ENCODE results near the gene HOXB6.

HOXB6 gene

DNA sequence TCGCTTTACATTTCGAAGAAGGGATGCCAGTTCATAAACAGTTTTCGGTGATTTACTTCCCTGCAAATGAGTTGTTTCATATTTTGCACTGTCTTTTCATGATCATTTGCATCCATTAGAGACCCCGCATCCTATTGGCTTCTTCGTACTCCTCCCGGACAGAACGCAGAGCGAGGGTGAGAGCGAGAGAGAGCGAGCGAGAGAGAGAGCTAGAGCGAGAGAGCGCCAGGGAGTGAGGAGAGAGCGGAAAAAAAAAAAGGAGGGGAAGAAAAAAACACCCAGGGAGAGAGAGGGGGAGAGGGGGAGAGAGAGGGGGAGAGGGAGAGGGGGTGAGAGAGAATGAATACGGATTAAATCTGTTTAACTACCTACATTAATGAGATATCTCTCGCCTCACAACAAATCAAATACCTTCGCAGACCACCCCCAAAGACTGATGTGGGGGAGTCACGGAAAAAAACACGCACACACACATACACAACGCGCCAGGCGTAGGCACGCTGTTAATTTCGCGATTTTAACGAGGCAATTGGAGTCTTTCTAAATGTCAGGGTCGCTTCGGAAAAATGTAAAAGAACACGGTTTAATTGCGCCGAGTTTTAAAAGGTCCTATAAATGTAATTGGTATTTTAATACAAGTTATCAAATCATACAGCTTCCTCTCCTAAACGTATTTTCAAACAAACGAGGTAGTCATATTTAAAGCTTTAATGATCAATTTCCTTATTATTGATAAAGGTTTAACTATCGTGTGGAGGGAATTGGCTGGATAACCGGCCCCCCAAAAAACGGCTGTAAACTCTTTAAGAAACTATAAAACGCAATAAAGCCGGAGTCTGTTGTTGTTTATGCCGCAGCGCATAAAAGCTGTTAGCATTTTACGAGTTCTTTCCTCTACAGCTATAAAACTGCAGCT, 10.5 kb upstream of the HOXB6 start, which contains the start of gene HOXB8 (continued):
- TF ChIP-seq ZNF521 (tag by site-specific recombination; IDR thresholded peaks at IDR 0.05) (no peak), ZNF37A (tag by site-specific recombination; IDR thresholded peaks at IDR 0.05) (no peak), ZXDB (tag by site-specific recombination; IDR thresholded peaks at IDR 0.05) (peak; percentile 60), ZIC2 (tag by site-specific recombination; IDR thresholded peaks at IDR 0.05) (0 out of 2 replicates have a peak, but pooled peaks have one; percentile 15), HOXC10 (CRISPR knock-in tag; IDR thresholded peaks at IDR 0.05) (no peak), KLF8 (tag by site-specific recombination; IDR thresholded peaks at IDR 0.05) (no peak), ZNF426 (tag by site-specific recombination; IDR thresholded peaks at IDR 0.05) (no peak), ZNF121 (tag by site-specific recombination; IDR thresholded peaks at IDR 0.05) (no peak), ZNF571 (tag by site-specific recombination; IDR thresholded peaks at IDR 0.05) (no peak), ZNF670 (tag by site-specific recombination; IDR thresholded peaks at IDR 0.05; ENCODE audit: low read depth) (no peak), ZNF202 (tag by site-specific recombination; IDR thresholded peaks at IDR 0.05; ENCODE audit: borderline replicate concordance) (no peak), ZNF266 (tag by site-specific recombination; IDR thresholded peaks at IDR 0.05; ENCODE audit: low read depth) (no peak), ZNF10 (tag by site-specific recombination; IDR thresholded peaks at IDR 0.05) (no peak), ZNF366 (tag by site-specific recombination; conservative IDR thresholded peaks at IDR 0.05) (peak; percentile 69), ZNF239 (tag by site-specific recombination; IDR thresholded peaks at IDR 0.05) (no peak), ZNF843 (tag by site-specific recombination; IDR thresholded peaks at IDR 0.05) (peak; percentile 90), GLIS1 (tag by site-specific recombination; IDR thresholded peaks at IDR 0.05) (peak; percentile 35)
- TF ChIP-seq, protein P1, sequence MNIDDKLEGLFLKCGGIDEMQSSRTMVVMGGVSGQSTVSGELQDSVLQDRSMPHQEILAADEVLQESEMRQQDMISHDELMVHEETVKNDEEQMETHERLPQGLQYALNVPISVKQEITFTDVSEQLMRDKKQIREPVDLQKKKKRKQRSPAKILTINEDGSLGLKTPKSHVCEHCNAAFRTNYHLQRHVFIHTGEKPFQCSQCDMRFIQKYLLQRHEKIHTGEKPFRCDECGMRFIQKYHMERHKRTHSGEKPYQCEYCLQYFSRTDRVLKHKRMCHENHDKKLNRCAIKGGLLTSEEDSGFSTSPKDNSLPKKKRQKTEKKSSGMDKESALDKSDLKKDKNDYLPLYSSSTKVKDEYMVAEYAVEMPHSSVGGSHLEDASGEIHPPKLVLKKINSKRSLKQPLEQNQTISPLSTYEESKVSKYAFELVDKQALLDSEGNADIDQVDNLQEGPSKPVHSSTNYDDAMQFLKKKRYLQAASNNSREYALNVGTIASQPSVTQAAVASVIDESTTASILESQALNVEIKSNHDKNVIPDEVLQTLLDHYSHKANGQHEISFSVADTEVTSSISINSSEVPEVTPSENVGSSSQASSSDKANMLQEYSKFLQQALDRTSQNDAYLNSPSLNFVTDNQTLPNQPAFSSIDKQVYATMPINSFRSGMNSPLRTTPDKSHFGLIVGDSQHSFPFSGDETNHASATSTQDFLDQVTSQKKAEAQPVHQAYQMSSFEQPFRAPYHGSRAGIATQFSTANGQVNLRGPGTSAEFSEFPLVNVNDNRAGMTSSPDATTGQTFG (tag by site-specific recombination; IDR thresholded peaks at IDR 0.05; ENCODE audit: borderline replicate concordance): no peak
- TF ChIP-seq, protein P2, sequence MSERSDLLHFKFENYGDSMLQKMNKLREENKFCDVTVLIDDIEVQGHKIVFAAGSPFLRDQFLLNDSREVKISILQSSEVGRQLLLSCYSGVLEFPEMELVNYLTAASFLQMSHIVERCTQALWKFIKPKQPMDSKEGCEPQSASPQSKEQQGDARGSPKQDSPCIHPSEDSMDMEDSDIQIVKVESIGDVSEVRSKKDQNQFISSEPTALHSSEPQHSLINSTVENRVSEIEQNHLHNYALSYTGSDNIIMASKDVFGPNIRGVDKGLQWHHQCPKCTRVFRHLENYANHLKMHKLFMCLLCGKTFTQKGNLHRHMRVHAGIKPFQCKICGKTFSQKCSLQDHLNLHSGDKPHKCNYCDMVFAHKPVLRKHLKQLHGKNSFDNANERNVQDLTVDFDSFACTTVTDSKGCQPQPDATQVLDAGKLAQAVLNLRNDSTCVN (tag by site-specific recombination; optimal IDR thresholded peaks at IDR 0.05): peak; percentile 29
- TF ChIP-seq, protein P3, sequence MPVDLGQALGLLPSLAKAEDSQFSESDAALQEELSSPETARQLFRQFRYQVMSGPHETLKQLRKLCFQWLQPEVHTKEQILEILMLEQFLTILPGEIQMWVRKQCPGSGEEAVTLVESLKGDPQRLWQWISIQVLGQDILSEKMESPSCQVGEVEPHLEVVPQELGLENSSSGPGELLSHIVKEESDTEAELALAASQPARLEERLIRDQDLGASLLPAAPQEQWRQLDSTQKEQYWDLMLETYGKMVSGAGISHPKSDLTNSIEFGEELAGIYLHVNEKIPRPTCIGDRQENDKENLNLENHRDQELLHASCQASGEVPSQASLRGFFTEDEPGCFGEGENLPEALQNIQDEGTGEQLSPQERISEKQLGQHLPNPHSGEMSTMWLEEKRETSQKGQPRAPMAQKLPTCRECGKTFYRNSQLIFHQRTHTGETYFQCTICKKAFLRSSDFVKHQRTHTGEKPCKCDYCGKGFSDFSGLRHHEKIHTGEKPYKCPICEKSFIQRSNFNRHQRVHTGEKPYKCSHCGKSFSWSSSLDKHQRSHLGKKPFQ (tag by site-specific recombination; IDR thresholded peaks at IDR 0.05): peak; percentile 45
- TF ChIP-seq, protein P4, sequence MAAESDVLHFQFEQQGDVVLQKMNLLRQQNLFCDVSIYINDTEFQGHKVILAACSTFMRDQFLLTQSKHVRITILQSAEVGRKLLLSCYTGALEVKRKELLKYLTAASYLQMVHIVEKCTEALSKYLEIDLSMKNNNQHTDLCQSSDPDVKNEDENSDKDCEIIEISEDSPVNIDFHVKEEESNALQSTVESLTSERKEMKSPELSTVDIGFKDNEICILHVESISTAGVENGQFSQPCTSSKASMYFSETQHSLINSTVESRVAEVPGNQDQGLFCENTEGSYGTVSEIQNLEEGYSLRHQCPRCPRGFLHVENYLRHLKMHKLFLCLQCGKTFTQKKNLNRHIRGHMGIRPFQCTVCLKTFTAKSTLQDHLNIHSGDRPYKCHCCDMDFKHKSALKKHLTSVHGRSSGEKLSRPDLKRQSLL (tag by site-specific recombination; IDR thresholded peaks at IDR 0.05): peak; percentile 81
- TF ChIP-seq, protein P5, sequence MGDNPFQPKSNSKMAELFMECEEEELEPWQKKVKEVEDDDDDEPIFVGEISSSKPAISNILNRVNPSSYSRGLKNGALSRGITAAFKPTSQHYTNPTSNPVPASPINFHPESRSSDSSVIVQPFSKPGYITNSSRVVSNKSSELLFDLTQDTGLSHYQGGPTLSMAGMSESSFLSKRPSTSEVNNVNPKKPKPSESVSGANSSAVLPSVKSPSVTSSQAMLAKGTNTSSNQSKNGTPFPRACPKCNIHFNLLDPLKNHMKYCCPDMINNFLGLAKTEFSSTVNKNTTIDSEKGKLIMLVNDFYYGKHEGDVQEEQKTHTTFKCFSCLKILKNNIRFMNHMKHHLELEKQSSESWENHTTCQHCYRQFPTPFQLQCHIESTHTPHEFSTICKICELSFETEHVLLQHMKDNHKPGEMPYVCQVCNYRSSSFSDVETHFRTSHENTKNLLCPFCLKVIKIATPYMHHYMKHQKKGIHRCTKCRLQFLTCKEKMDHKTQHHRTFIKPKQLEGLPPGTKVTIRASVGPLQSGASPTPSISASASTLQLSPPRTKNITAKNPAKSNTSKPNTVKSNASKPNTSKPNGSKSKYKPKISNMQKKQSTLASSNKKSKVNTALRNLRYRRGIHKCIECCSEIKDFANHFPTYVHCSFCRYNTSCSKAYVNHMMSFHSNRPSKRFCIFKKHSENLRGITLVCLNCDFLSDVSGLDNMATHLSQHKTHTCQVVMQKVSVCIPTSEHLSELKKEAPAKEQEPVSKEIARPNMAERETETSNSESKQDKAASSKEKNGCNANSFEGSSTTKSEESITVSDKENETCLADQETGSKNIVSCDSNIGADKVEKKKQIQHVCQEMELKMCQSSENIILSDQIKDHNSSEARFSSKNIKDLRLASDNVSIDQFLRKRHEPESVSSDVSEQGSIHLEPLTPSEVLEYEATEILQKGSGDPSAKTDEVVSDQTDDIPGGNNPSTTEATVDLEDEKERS (tag by site-specific recombination; IDR thresholded peaks at IDR 0.05): no peak
- TF ChIP-seq, protein P6, sequence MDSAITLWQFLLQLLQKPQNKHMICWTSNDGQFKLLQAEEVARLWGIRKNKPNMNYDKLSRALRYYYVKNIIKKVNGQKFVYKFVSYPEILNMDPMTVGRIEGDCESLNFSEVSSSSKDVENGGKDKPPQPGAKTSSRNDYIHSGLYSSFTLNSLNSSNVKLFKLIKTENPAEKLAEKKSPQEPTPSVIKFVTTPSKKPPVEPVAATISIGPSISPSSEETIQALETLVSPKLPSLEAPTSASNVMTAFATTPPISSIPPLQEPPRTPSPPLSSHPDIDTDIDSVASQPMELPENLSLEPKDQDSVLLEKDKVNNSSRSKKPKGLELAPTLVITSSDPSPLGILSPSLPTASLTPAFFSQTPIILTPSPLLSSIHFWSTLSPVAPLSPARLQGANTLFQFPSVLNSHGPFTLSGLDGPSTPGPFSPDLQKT (IDR thresholded peaks at IDR 0.05; ENCODE audit: borderline replicate concordance, low read depth, low read length): no peak
- TF ChIP-seq, protein P7, sequence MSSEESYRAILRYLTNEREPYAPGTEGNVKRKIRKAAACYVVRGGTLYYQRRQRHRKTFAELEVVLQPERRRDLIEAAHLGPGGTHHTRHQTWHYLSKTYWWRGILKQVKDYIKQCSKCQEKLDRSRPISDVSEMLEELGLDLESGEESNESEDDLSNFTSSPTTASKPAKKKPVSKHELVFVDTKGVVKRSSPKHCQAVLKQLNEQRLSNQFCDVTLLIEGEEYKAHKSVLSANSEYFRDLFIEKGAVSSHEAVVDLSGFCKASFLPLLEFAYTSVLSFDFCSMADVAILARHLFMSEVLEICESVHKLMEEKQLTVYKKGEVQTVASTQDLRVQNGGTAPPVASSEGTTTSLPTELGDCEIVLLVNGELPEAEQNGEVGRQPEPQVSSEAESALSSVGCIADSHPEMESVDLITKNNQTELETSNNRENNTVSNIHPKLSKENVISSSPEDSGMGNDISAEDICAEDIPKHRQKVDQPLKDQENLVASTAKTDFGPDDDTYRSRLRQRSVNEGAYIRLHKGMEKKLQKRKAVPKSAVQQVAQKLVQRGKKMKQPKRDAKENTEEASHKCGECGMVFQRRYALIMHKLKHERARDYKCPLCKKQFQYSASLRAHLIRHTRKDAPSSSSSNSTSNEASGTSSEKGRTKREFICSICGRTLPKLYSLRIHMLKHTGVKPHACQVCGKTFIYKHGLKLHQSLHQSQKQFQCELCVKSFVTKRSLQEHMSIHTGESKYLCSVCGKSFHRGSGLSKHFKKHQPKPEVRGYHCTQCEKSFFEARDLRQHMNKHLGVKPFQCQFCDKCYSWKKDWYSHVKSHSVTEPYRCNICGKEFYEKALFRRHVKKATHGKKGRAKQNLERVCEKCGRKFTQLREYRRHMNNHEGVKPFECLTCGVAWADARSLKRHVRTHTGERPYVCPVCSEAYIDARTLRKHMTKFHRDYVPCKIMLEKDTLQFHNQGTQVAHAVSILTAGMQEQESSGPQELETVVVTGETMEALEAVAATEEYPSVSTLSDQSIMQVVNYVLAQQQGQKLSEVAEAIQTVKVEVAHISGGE (tag by site-specific recombination; conservative IDR thresholded peaks at IDR 0.05; ENCODE audit: low read depth): no peak
